ENCODE data around the gene TRDMT1. TPM values are rescaled to one million over a fixed set of nuclear protein-coding genes. Genes with fewer than 3 reads are reported as not detected.

The TRDMT1 gene
- polyA plus RNA-seq, 10 donors: 6.5 to 11.3 (median 8.9) TPM

DNA sequence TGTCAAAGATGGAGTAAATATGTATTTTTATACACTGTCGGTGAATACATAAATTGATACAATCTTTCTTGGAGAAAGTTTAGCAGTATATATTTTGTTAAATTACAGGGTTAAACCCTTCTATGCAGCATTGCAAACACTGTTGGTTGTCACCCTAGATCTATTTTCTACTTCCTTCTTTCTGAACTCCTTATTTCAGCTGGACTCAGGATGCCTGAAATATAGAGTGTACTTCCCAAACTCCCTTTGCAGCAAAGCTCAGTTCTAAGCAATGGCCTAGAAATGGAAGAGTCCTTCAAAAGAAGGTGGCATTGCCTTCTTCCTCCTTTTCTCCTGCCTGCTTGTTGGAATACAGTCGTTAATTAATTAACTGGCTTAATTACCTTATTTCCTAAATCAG is 92.4 kb downstream of the TRDMT1 start:
- no peak for DNase-seq

GRCh38 chr10:17106991-17107390 is 94.5 kb downstream of the TRDMT1 start:
- DNase-seq: no peak

DNA sequence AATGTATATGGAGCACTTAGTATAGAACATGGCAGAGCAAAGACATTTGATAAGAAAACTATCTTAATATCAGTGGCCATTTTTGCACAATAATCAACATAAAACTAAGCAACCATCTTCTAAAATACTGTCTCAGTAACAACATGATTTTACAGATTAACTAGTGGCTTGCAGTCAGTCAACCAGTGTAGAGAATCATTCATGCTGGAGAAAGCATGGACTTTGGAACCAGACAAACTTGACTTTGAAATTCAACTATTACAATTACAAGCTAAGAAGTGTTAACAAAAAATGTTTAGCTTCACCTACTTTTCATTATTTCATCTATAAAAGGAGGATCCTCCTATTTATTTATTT is 99.6 kb downstream of the TRDMT1 start:
- no peak for DNase-seq

DNA sequence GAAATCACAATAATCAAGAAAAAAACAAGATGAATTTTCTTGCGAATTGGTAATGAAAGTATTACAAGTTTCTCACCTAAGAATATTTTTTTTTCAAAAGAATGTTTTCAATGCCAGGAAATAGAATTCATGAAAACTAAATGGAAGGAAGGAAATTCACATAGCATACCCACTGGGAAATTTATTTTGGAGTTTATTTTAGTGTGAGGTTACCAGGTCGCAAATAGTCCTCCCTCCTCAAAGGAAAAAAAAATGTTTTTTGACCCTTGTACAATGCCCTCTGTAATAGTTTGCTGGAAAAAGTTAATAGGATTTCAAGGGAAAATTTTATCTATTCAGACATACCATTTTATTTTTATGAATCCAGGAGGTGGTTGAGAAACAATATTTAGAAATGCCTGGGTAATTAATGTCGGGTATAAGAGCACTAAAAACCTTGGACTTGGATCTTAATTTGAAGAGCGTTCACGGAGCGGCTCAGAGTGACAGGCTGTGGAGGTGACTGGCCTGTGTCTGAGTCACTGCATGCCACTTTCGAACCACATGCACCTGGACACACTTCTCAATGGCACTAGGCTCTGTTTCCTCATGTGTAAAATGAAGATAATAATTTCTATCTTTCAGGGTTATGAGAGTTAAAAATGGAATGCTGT is 100.1 kb downstream of the TRDMT1 start:
- no peak for DNase-seq

DNA sequence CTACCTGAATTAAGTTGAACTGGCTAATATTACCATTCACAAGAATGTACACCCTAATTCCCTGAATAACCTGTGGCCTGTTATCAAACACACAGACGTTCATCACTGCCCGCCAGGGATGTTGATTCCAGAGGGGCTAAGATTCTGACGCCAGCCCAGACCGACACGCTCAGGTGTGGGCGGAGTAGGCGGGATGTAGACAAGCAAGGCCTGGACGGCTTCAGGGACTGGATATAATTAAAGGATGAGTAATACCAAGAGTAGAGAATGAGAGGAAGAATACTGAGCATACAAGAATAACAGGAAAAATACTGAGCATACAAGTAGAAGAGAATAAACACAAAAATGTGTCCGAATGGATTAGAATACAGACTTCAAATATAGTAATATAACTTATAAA is 100.9 kb downstream of the TRDMT1 start:
- no peak for DNase-seq

GRCh38 chr10:17098012-17098411 is 103.5 kb downstream of the TRDMT1 start:
- no peak for DNase-seq

Other genes with a start within 250 kb of the TRDMT1 start
- 1 to 10 TPM; 1.7 to 7.2 (median 3.2) TPM for gene CUBN, start 71.9 kb downstream of the TRDMT1 start, polyA plus RNA-seq (ENCODE audit: insufficient read length in 10 of 10)
- 1,000 to 10,000 TPM; 1,996 to 4,032 (median 2,773) TPM for gene VIM, start 26.6 kb upstream of the TRDMT1 start, polyA plus RNA-seq (ENCODE audit: insufficient read length in 10 of 10)